ENCODE data around the gene ARPC2. TPM values are rescaled to one million over a fixed set of nuclear protein-coding genes. Genes with fewer than 3 reads are reported as not detected.

ARPC2 gene
- total RNA-seq, 1 donor from 2014 or later = 323 TPM

Small RNA genes within 50 kb of the gene (microRNA-seq; reads per million reads assigned to microRNA genes)
- gene MIR6513 (ENCODE audit: borderline number of aligned reads) = 5.8 reads per million

Other genes with a start within 250 kb of the ARPC2 start
- 449 TPM for gene TNS1, start 214.2 kb upstream of the ARPC2 start, total RNA-seq
- gene RUFY4, start 147.9 kb upstream of the ARPC2 start, total RNA-seq = 0.42 TPM
- gene CXCR2, start 91.2 kb upstream of the ARPC2 start, total RNA-seq = 9.9 TPM
- 7.2 TPM for gene CXCR1, start 50.2 kb upstream of the ARPC2 start, total RNA-seq
- gene GPBAR1, start 43.8 kb downstream of the ARPC2 start, total RNA-seq = 34.8 TPM
- 89.7 TPM for gene AAMP, start 52.9 kb downstream of the ARPC2 start, total RNA-seq
- 51.5 TPM for gene PNKD, start 53.3 kb downstream of the ARPC2 start, total RNA-seq
- 516 TPM for gene TMBIM1, start 75.3 kb downstream of the ARPC2 start, total RNA-seq
- gene CATIP, start 139.7 kb downstream of the ARPC2 start, total RNA-seq = not detected
- gene SLC11A1, start 165.1 kb downstream of the ARPC2 start, total RNA-seq = 122 TPM
- 123 TPM for gene CTDSP1, start 182.7 kb downstream of the ARPC2 start, total RNA-seq
- gene VIL1, start 201.9 kb downstream of the ARPC2 start, total RNA-seq = 0.55 TPM

All from mesenteric fat pad (tissue), 1 donor.